Testis (tissue), 2 donors: ENCODE data around the gene OR2AG2.

Experiments used
- CTCF ChIP-seq, 3 experiments: fragments of 450-650 bp in 2 of 3; fragments of 200-600 bp in 1 of 3; sonication (generic) in 1 of 3; IDR thresholded peaks; one replicate each; pipeline ENCODE4 v1.5.1; 2016 to 2019; ENCODE audit warnings: antibody characterized with exemption in 3 of 3, mild to moderate bottlenecking in 2 of 3, moderate library complexity in 1 of 3
- POLR2A ChIP-seq: fragments of 450-650 bp; IDR thresholded peaks from one replicate; pipeline ENCODE4 v1.6.1; 2017; ENCODE audit warnings: antibody characterized with exemption, mild to moderate bottlenecking, moderate library complexity

DNA sequence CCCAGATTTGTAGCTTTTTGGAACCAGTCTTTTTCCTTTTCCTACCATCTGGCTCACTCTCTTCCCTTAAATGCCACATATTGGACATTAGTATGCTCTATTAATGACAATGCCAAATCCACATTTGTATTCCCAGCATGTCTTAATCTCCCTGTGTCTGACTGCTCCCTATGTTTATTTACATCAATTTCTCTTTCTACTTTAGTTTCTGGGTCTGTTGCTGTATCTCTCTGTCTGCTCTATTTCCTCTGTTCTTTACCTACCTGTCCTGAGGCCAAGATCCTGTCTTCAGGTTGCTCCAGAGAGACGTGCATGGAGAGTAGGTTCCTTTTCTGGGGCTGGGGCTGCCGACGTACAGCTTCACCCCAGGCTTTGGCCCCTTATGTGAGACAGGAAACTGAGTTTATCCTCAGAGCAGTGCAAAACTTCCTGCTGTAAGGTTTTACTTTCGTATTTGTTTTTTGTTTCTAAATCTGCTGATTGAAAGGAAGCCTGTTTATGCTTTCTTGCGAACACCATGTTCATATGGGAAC is 25.6 kb downstream of the OR2AG2 start:
- TF ChIP-seq POLR2A (no peak), CTCF (IDR thresholded peaks at IDR 0.05) (no peak)
